Liver (tissue), 9 donors: Measurements from ENCODE around the gene ORAI2. TPM values are rescaled to one million over a fixed set of nuclear protein-coding genes. Genes with fewer than 3 reads are reported as not detected.

Source experiments
- DNase-seq: peaks from one replicate; pipeline ENCODE4 v3.0.0-alpha.2; 2017; ENCODE audit warnings: low spot score
- H3K27ac ChIP-seq, 2 donors: one replicate each; pipeline ENCODE4 v1.7.0; 2013; ENCODE audit warnings: inconsistent platforms in 2 of 2, low read length in 2 of 2, control low read depth in 1 of 2, low read depth in 1 of 2, mild to moderate bottlenecking in 1 of 2
- H3K27me3 ChIP-seq, 4 donors: one replicate each; pipeline versions ENCODE4 v1.6.1 to v1.7.0; 2013; ENCODE audit warnings: low read length in 3 of 4, inconsistent platforms in 1 of 4, mild to moderate bottlenecking in 1 of 4, moderate library complexity in 1 of 4; ENCODE audit not compliant: control insufficient read depth in 4 of 4, insufficient read depth in 4 of 4
- H3K36me3 ChIP-seq, 4 donors: one replicate each; pipeline versions ENCODE4 v1.6.1 to v1.7.0; 2013; ENCODE audit warnings: low read length in 3 of 4, mild to moderate bottlenecking in 3 of 4, low read depth in 1 of 4, moderate library complexity in 1 of 4; ENCODE audit not compliant: control insufficient read depth in 4 of 4, insufficient read depth in 3 of 4
- H3K4me1 ChIP-seq, 4 donors: one replicate each; pipeline versions ENCODE4 v1.6.1 to v1.7.0; 2013; ENCODE audit warnings: low read length in 3 of 4, mild to moderate bottlenecking in 3 of 4, moderate library complexity in 1 of 4; ENCODE audit not compliant: control insufficient read depth in 4 of 4, insufficient read depth in 4 of 4
- H3K4me3 ChIP-seq, 3 donors: one replicate each; pipeline versions ENCODE4 v1.6.1 to v1.7.0; 2013; ENCODE audit warnings: low read length in 3 of 3, control low read depth in 1 of 3, low read depth in 1 of 3, mild to moderate bottlenecking in 1 of 3
- H3K9ac ChIP-seq, 2 donors: one replicate each; pipeline ENCODE4 v1.7.0; 2013; ENCODE audit warnings: low read length in 2 of 2, mild to moderate bottlenecking in 2 of 2, moderate library complexity in 2 of 2, control low read depth in 1 of 2, low read depth in 1 of 2
- H3K9me3 ChIP-seq, 4 donors: one replicate each; pipeline versions ENCODE4 v1.6.1 to v1.7.0; 2013; ENCODE audit warnings: low read length in 3 of 4; ENCODE audit not compliant: control insufficient read depth in 4 of 4
- CTCF ChIP-seq: fragments of 150-350 bp; IDR thresholded peaks from 2 replicates; pipeline ENCODE4 v1.5.1; 2017; ENCODE audit warnings: improper control_type of control experiment, low read depth, low read length; ENCODE audit not compliant: missing input control
- EGR1 ChIP-seq, 2 donors: IDR thresholded peaks; 2 replicates each; pipeline ENCODE4 v1.6.1; 2016 to 2018; ENCODE audit warnings: antibody characterized with exemption in 2 of 2, low read depth in 2 of 2
- FOXA1 ChIP-seq: IDR thresholded peaks from 2 replicates; pipeline ENCODE4 v1.6.1; 2016; ENCODE audit warnings: antibody characterized with exemption
- FOXA2 ChIP-seq: IDR thresholded peaks from 2 replicates; pipeline ENCODE4 v1.6.1; 2016; ENCODE audit warnings: antibody characterized with exemption
- GABPA ChIP-seq, 2 donors: IDR thresholded peaks in 1 of 2; conservative IDR thresholded peaks in 1 of 2; 2 replicates each; pipeline ENCODE4 v1.6.1; 2016; ENCODE audit warnings: antibody characterized with exemption in 2 of 2, mild to moderate bottlenecking in 1 of 2, moderate library complexity in 1 of 2
- HNF4G ChIP-seq: IDR thresholded peaks from 2 replicates; pipeline ENCODE4 v1.6.1; 2016; ENCODE audit warnings: antibody characterized with exemption
- JUND ChIP-seq, 2 donors: IDR thresholded peaks; 2 replicates each; pipeline ENCODE4 v1.6.1; 2016; ENCODE audit warnings: antibody characterized with exemption in 2 of 2
- MAX ChIP-seq: IDR thresholded peaks from 2 replicates; pipeline ENCODE4 v1.6.1; 2016; ENCODE audit warnings: antibody characterized with exemption
- NR2F2 ChIP-seq: IDR thresholded peaks from 2 replicates; pipeline ENCODE4 v1.6.1; 2016; ENCODE audit warnings: antibody characterized with exemption
- RXRA ChIP-seq, 2 donors: IDR thresholded peaks; 2 replicates each; pipeline ENCODE4 v1.6.1; 2017 to 2018; ENCODE audit warnings: antibody characterized with exemption in 2 of 2, mild to moderate bottlenecking in 1 of 2
- SP1 ChIP-seq: IDR thresholded peaks from 2 replicates; pipeline ENCODE4 v1.6.1; 2018; ENCODE audit warnings: antibody characterized with exemption, mild to moderate bottlenecking
- TAF1 ChIP-seq: conservative IDR thresholded peaks from 2 replicates; pipeline ENCODE4 v1.6.1; 2016; ENCODE audit warnings: antibody characterized with exemption, mild to moderate bottlenecking
- YY1 ChIP-seq: IDR thresholded peaks from 2 replicates; pipeline ENCODE4 v1.6.1; 2016; ENCODE audit warnings: antibody characterized with exemption, mild to moderate bottlenecking
- ZBTB33 ChIP-seq: IDR thresholded peaks from 2 replicates; pipeline ENCODE4 v1.6.1; 2016; ENCODE audit warnings: antibody characterized with exemption
- WGBS: extraction: QIAGEN DNeasy Blood & Tissue Kit; methylation state at CpG from one replicate; pipeline ENCODE4 v1.1.7; 2013; 5-methylcytosine and 5-hydroxymethylcytosine counted together
- polyA plus RNA-seq, 2 donors: library from polyadenylated mRNA; stranded (reverse) in 1 of 2; unstranded in 1 of 2; fragments of 200-250 nt in 1 of 2; fragments of >200 nt in 1 of 2; fragmentation: Nextera tagmentation in 1 of 2; extraction: Ambion mirVana in 1 of 2; gene quantifications; one replicate each; pipeline versions ENCODE4 v1.2.1 to v1.2.3, GENCODE V29; 2013 to 2015
- total RNA-seq, 2 donors: library from RNA; depleted of rRNA; stranded (reverse); fragments of >200 nt; gene quantifications; one replicate each; pipeline ENCODE4 v1.2.3, GENCODE V29; 2014
- TF ChIP-seq, protein P1 (sequence below): IDR thresholded peaks from 2 replicates; pipeline ENCODE4 v1.6.1; 2016; ENCODE audit warnings: antibody characterized with exemption, mild to moderate bottlenecking
- donor health status: healthy.
- donor health status: healthy.
- donor health status: healthy.
- donor health status: healthy.
- donor health status: healthy.

ORAI2 gene
- total and polyA plus RNA-seq, 4 donors: 1.3 to 10.3 (median 4.8) TPM

DNA sequence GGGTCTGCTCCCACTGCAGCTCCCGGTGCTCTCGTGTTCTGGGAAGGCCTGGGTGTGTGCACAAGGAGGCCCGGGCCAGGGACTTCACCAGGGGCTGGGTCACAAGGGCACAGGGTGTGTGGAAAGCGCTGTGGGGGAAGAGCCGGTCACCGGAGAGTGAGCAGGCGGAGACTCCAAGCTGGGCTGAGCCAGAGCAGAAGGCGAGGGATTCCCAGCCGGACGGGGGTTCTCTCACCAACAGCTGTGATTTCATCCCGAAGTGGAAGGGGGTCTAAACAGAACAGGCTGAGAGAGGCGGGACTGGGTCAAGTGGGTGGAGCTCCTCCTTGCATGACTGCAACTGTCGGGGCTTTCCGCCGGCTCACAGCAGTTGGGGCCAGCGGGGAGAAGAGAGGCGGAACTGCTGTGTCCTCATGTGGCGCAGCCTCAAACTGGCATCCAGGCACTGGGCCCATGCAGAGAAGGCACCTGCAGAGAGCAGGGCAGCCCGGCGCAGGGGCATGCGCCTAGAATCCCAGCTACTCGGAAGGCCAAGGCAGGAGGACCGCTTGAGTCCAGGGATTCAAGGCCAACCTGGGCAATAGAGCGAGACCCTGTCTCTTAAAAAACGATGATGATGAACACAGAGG, 7.6 kb upstream of the ORAI2 start (continued):
- TF ChIP-seq, protein P1, sequence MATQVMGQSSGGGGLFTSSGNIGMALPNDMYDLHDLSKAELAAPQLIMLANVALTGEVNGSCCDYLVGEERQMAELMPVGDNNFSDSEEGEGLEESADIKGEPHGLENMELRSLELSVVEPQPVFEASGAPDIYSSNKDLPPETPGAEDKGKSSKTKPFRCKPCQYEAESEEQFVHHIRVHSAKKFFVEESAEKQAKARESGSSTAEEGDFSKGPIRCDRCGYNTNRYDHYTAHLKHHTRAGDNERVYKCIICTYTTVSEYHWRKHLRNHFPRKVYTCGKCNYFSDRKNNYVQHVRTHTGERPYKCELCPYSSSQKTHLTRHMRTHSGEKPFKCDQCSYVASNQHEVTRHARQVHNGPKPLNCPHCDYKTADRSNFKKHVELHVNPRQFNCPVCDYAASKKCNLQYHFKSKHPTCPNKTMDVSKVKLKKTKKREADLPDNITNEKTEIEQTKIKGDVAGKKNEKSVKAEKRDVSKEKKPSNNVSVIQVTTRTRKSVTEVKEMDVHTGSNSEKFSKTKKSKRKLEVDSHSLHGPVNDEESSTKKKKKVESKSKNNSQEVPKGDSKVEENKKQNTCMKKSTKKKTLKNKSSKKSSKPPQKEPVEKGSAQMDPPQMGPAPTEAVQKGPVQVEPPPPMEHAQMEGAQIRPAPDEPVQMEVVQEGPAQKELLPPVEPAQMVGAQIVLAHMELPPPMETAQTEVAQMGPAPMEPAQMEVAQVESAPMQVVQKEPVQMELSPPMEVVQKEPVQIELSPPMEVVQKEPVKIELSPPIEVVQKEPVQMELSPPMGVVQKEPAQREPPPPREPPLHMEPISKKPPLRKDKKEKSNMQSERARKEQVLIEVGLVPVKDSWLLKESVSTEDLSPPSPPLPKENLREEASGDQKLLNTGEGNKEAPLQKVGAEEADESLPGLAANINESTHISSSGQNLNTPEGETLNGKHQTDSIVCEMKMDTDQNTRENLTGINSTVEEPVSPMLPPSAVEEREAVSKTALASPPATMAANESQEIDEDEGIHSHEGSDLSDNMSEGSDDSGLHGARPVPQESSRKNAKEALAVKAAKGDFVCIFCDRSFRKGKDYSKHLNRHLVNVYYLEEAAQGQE: no peak
- TF ChIP-seq HNF4G (no peak), JUND (IDR thresholded peaks at IDR 0.05) (no peak)

DNA sequence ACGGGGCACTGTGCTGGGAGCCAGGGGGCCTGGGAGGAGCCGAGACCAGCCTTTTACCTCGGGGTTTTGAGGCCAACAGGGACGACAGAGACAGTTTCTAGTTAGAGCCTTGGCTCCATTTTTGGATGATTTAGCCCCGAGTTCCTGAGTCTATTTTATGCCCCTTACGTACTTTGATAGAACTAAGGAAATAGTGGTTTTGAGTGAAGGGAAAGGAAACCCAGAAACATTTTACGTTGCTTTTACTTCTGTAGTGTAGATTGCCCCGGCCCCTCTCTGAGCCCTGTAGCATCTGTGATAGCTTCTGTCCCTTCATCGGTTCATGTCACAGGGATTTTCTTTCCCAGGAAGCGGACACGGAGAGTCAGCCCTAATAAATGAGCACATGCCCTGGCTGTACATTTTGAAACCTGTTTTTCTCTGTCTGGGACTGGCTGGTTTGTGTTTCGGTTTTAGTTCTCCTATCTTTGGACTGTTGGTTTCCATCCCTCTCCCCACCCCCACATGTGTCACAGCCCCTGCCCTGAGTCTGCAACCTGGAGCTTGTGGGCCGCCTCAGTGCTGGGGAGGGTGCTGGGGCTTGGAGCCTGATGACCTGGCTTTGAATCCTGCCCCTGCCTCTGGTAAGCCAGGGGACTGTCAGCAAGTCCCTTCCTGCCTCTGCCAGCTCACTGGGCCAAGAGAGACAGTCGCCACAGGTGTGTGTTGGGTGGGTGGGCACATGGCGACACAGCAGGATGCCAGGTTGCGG, 6.9 kb upstream of the ORAI2 start:
- no peak for DNase-seq
- Histone ChIP-seq H3K27me3 (no peaks in the 10 kb centered on the region), H3K27ac (peak overlapping the region; percentile 70 to 77), H3K36me3 (peaks cover 2 to 29% (median 6%) of the 10 kb centered on the region in 4 donors), H3K9me3 (no peaks in the 10 kb centered on the region), H3K9ac (peak overlapping the region in 1 of 2 donors; percentile 74), H3K4me3 (no peak overlapping the region), H3K4me1 (no peaks in the 10 kb centered on the region)
- WGBS: 81% methylated on average over 16 of the region's 16 CpGs
- TF ChIP-seq HNF4G (no peak), JUND (IDR thresholded peaks at IDR 0.05) (no peak), SP1 (no peak), MAX (no peak), FOXA1 (no peak), YY1 (no peak), EGR1 (IDR thresholded peaks at IDR 0.05; ENCODE audit: low read depth in 2 of 2) (no peak), NR2F2 (no peak), FOXA2 (no peak), GABPA (IDR thresholded peaks at IDR 0.05 in 1 of 2, conservative IDR thresholded peaks at IDR 0.05 in 1 of 2) (no peak), TAF1 (no peak), RXRA (IDR thresholded peaks at IDR 0.05) (no peak), CTCF (no peak), ZBTB33 (no peak)
